H9 (cell line): ENCODE results near the gene TMEM82. TPM values are rescaled to one million over a fixed set of nuclear protein-coding genes. Genes with fewer than 3 reads are reported as not detected.

ENCODE experiments used
- DNase-seq: peaks from one replicate; pipeline ENCODE4 v3.0.0-alpha.2; 2017
- H2AFZ ChIP-seq: one replicate; pipeline ENCODE4 v1.6.1; 2013; ENCODE audit warnings: mild to moderate bottlenecking, low read length, control low read depth, moderate library complexity
- H2AK5ac ChIP-seq: 2 replicates; pipeline ENCODE4 v1.6.1; 2013; ENCODE audit warnings: low read length, control low read depth, mixed read lengths; ENCODE audit not compliant: insufficient read length
- H2BK120ac ChIP-seq: one replicate; pipeline ENCODE4 v1.6.1; 2013; ENCODE audit warnings: low read depth, mild to moderate bottlenecking, low read length, control low read depth, inconsistent platforms; ENCODE audit not compliant: poor library complexity, severe bottlenecking
- H2BK12ac ChIP-seq: 2 replicates; pipeline ENCODE4 v1.6.1; 2013; ENCODE audit warnings: low read length, control low read depth, mixed read lengths, low read depth; ENCODE audit not compliant: insufficient read length
- H2BK15ac ChIP-seq: 2 replicates; pipeline ENCODE4 v1.6.1; 2013; ENCODE audit warnings: low read depth, low read length, control low read depth
- H2BK20ac ChIP-seq: one replicate; pipeline ENCODE4 v1.6.1; 2013; ENCODE audit warnings: low read depth, mild to moderate bottlenecking, low read length, control low read depth, inconsistent platforms; ENCODE audit not compliant: poor library complexity, severe bottlenecking
- H2BK5ac ChIP-seq: 2 replicates; pipeline ENCODE4 v1.6.1; 2013; ENCODE audit warnings: low read length, control low read depth, mixed read lengths; ENCODE audit not compliant: insufficient read length
- H3K14ac ChIP-seq: 2 replicates; pipeline ENCODE4 v1.6.1; 2013; ENCODE audit warnings: low read length, control low read depth; ENCODE audit not compliant: insufficient read depth
- H3K18ac ChIP-seq: 2 replicates; pipeline ENCODE4 v1.6.1; 2013; ENCODE audit warnings: low read depth, mild to moderate bottlenecking, mixed read lengths, low read length, control low read depth; ENCODE audit not compliant: insufficient read length
- H3K23ac ChIP-seq: 2 replicates; pipeline ENCODE4 v1.6.1; 2013; ENCODE audit warnings: low read length, control low read depth, mixed read lengths, low read depth; ENCODE audit not compliant: insufficient read length
- H3K23me2 ChIP-seq: 2 replicates; pipeline ENCODE4 v1.6.1; 2013; ENCODE audit warnings: low read depth, mild to moderate bottlenecking, mixed read lengths, low read length, control low read depth; ENCODE audit not compliant: insufficient read length, poor library complexity, severe bottlenecking
- H3K27ac ChIP-seq: 2 replicates; pipeline ENCODE4 v1.5.1; 2013; ENCODE audit warnings: low read length, control low read depth, mixed read lengths, low read depth; ENCODE audit not compliant: insufficient read length
- H3K27me3 ChIP-seq: 2 replicates; pipeline ENCODE4 v1.6.1; 2013; ENCODE audit warnings: low read length, control low read depth, inconsistent platforms; ENCODE audit not compliant: insufficient read depth
- H3K4ac ChIP-seq: 2 replicates; pipeline ENCODE4 v1.6.1; 2013; ENCODE audit warnings: low read depth, mild to moderate bottlenecking, control low read depth, inconsistent platforms, low read length, moderate library complexity
- H3K4me1 ChIP-seq: 2 replicates; pipeline ENCODE4 v1.6.1; 2013; ENCODE audit warnings: low read length, control low read depth, inconsistent platforms; ENCODE audit not compliant: insufficient read depth
- H3K4me2 ChIP-seq: 2 replicates; pipeline ENCODE4 v1.6.1; 2013; ENCODE audit warnings: low read length, control low read depth, mixed read lengths; ENCODE audit not compliant: insufficient read length, insufficient read depth
- H3K56ac ChIP-seq: 2 replicates; pipeline ENCODE4 v1.6.1; 2013; ENCODE audit warnings: low read depth, mild to moderate bottlenecking, mixed read lengths, low read length, control low read depth; ENCODE audit not compliant: insufficient read length
- H3K79me1 ChIP-seq: 2 replicates; pipeline ENCODE4 v1.6.1; 2013; ENCODE audit warnings: low read depth, mild to moderate bottlenecking, moderate library complexity, low read length, control low read depth, inconsistent platforms; ENCODE audit not compliant: insufficient read depth, poor library complexity, severe bottlenecking
- H3K79me2 ChIP-seq: 2 replicates; pipeline ENCODE4 v1.6.1; 2013; ENCODE audit warnings: low read length, control low read depth, inconsistent platforms; ENCODE audit not compliant: insufficient read depth
- H3K9ac ChIP-seq: 2 replicates; pipeline ENCODE4 v1.6.1; 2013; ENCODE audit warnings: low read length, control low read depth, mixed read lengths; ENCODE audit not compliant: insufficient read length; ENCODE audit errors: extremely low read depth
- H3K9me3 ChIP-seq: one replicate; pipeline ENCODE4 v1.6.1; 2013; ENCODE audit warnings: low read depth, low read length, inconsistent platforms; ENCODE audit not compliant: control insufficient read depth
- H3T11ph ChIP-seq: one replicate; pipeline ENCODE4 v1.6.1; 2013; ENCODE audit warnings: mild to moderate bottlenecking, low read length, control low read depth, inconsistent platforms
- H4K20me1 ChIP-seq: one replicate; pipeline ENCODE4 v1.6.1; 2013; ENCODE audit not compliant: control insufficient read depth, insufficient read length, insufficient read depth
- H4K5ac ChIP-seq: 2 replicates; pipeline ENCODE4 v1.6.1; 2013; ENCODE audit warnings: low read depth, mild to moderate bottlenecking, mixed read lengths, low read length, control low read depth; ENCODE audit not compliant: insufficient read length
- H4K8ac ChIP-seq: replicated peaks from 2 replicates; pipeline ENCODE4 v1.6.1; 2013; ENCODE audit warnings: low read length, control low read depth, mixed read lengths, low read depth; ENCODE audit not compliant: insufficient read length
- H4K91ac ChIP-seq: 2 replicates; pipeline ENCODE4 v1.6.1; 2013; ENCODE audit warnings: low read depth, mild to moderate bottlenecking, moderate library complexity, mixed read lengths, low read length, control low read depth; ENCODE audit not compliant: insufficient read length
- H3K27ac Mint-ChIP-seq, 3 experiments: 2 replicates in 2 of 3; 3 replicates in 1 of 3; pipeline ENCODE4 v1.8.0; 2020 to 2021; ENCODE audit warnings: mixed read lengths in 3 of 3, mild to moderate bottlenecking in 1 of 3, moderate library complexity in 1 of 3
- H3K27me3 Mint-ChIP-seq: 2 replicates; pipeline ENCODE4 v1.8.0; 2021; ENCODE audit warnings: low read depth, mild to moderate bottlenecking, moderate library complexity, mixed read lengths
- H3K36me3 Mint-ChIP-seq, 3 experiments: 2 replicates in 2 of 3; 3 replicates in 1 of 3; pipeline ENCODE4 v1.8.0; 2020 to 2021; ENCODE audit warnings: low read depth in 3 of 3, mixed read lengths in 3 of 3; ENCODE audit not compliant: insufficient read depth in 1 of 3
- H3K4me1 Mint-ChIP-seq, 2 experiments: 2 replicates each; pipeline ENCODE4 v1.8.0; 2020; ENCODE audit warnings: mixed read lengths in 2 of 2
- H3K4me3 Mint-ChIP-seq, 2 experiments: 2 replicates in 1 of 2; 3 replicates in 1 of 2; pipeline ENCODE4 v1.8.0; 2020 to 2021; ENCODE audit warnings: mild to moderate bottlenecking in 2 of 2, mixed read lengths in 2 of 2, moderate library complexity in 1 of 2
- H3K9me3 Mint-ChIP-seq, 2 experiments: 2 replicates in 1 of 2; 3 replicates in 1 of 2; pipeline ENCODE4 v1.8.0; 2020; ENCODE audit warnings: mild to moderate bottlenecking in 2 of 2, mixed read lengths in 2 of 2, moderate library complexity in 1 of 2
- CTCF ChIP-seq: fragments of 200-600 bp; sonication (generic); conservative IDR thresholded peaks from 3 replicates; pipeline ENCODE4 v1.8.0; 2021; ENCODE audit warnings: antibody characterized with exemption, mild to moderate bottlenecking
- WGBS: extraction: QIAGEN DNeasy Blood & Tissue Kit; methylation state at CpG from one replicate; pipeline ENCODE4 v1.1.7; 2013; ENCODE audit warnings: missing lambda C conversion rate, low lambda C conversion rate, mixed read lengths; ENCODE audit not compliant: insufficient read length; ENCODE audit errors: extremely low coverage; 5-methylcytosine and 5-hydroxymethylcytosine counted together
- total RNA-seq: library from RNA; stranded (reverse); gene quantifications from 2 replicates; pipeline ENCODE4 v1.2.1, GENCODE V29; 2021

Gene TMEM82
- total RNA-seq, 1 experiment from 2014 or later, result 1.4 TPM

- no peak overlapping the region; the same call in 1 of the 2 replicates for H3K14ac ChIP-seq
- H3K23me2 ChIP-seq, result no peaks in the 10 kb centered on the region
- H3K18ac ChIP-seq, result no peak overlapping the region
- no peak overlapping the region for H3K56ac ChIP-seq
- no peak overlapping the region for H2BK5ac ChIP-seq
- H4K91ac ChIP-seq, result no peak overlapping the region
- no peak overlapping the region for H3K4me2 ChIP-seq
- H3K79me2 ChIP-seq, result no peaks in the 10 kb centered on the region
- no peak overlapping the region for H4K5ac ChIP-seq
- H3K27ac ChIP-seq, result no peak overlapping the region
- H2AFZ ChIP-seq, result no peak overlapping the region
- Mint-ChIP-seq H3K4me1 (peaks cover 9 to 19% of the 10 kb centered on the region in 2 experiments), H3K4me3 (no peak overlapping the region; a peak in 1 of 5 replicates), H3K27ac (no peak overlapping the region), H3K36me3 (no peaks in the 10 kb centered on the region; a peak in 1 of 7 replicates), H3K9me3 (no peaks in the 10 kb centered on the region), H3K27me3 (no peaks in the 10 kb centered on the region; the same call in 1 of the 2 replicates)
- H3K4me1 ChIP-seq, result no peaks in the 10 kb centered on the region
- H3T11ph ChIP-seq, result no peak overlapping the region
- no CpG with 5 or more reads among the region's 30 CpGs for WGBS
- H2BK20ac ChIP-seq, result no peak overlapping the region
- no peak overlapping the region for H3K23ac ChIP-seq
- TF ChIP-seq CTCF, result no peak
- no peak overlapping the region for H3K9ac ChIP-seq
- no peak overlapping the region; the same call in 1 of the 2 replicates for H3K4ac ChIP-seq
- H4K20me1 ChIP-seq, result no peaks in the 10 kb centered on the region
- H3K9me3 ChIP-seq, result no peaks in the 10 kb centered on the region
- no peak overlapping the region for H2BK15ac ChIP-seq
- no peak overlapping the region for H2AK5ac ChIP-seq
- H2BK12ac ChIP-seq, result no peak overlapping the region
- H3K27me3 ChIP-seq, result no peaks in the 10 kb centered on the region
- no peak overlapping the region for H2BK120ac ChIP-seq
- H4K8ac ChIP-seq, result no peak overlapping the region
- H3K79me1 ChIP-seq, result no peaks in the 10 kb centered on the region
- no peak for DNase-seq
Measured at GRCh38 chr1:15744122-15744679, 1.9 kb downstream of the TMEM82 start.
